ENCODE measurements around the gene DISC1.

GRCh38 chr1:232036181-232036933 lies 409.8 kb downstream of the DISC1 start:
- TF ChIP-seq POLR2AphosphoS5 (IDR thresholded peaks at IDR 0.05) (no peak), CTCF (IDR thresholded peaks at IDR 0.05) (no peak)
